Hepatocyte (in vitro differentiated cells): ENCODE results near the gene CPA5. TPM values are rescaled to one million over a fixed set of nuclear protein-coding genes. Genes with fewer than 3 reads are reported as not detected.
A peak's percentile ranks its signal among the peaks of the same experiment; 100 is the strongest.

Experiments used
- DNase-seq: peaks from one replicate; pipeline ENCODE4 v3.0.0-alpha.2; 2016; ENCODE audit warnings: low spot score
- H2AFZ ChIP-seq: fragments of 200-600 bp; sonication (generic); 2 replicates; pipeline ENCODE4 v1.6.0; 2016; ENCODE audit warnings: antibody characterized with exemption, mild to moderate bottlenecking
- H3K27ac ChIP-seq: fragments of 200-600 bp; sonication (generic); 2 replicates; pipeline ENCODE4 v1.5.1; 2016; ENCODE audit warnings: mild to moderate bottlenecking
- H3K27me3 ChIP-seq: fragments of 200-600 bp; sonication (generic); 2 replicates; pipeline ENCODE4 v1.6.1; 2016
- H3K36me3 ChIP-seq: fragments of 200-600 bp; sonication (generic); replicated peaks from 2 replicates; pipeline ENCODE4 v1.5.1; 2016; ENCODE audit warnings: low read depth; ENCODE audit not compliant: insufficient read depth
- H3K4me1 ChIP-seq: fragments of 200-600 bp; sonication (generic); 2 replicates; pipeline ENCODE4 v1.5.1; 2016; ENCODE audit warnings: mild to moderate bottlenecking, moderate library complexity; ENCODE audit not compliant: insufficient read depth
- H3K4me2 ChIP-seq: fragments of 200-600 bp; sonication (generic); 2 replicates; pipeline ENCODE4 v1.6.0; 2016
- H3K4me3 ChIP-seq: fragments of 200-600 bp; sonication (generic); 2 replicates; pipeline ENCODE4 v1.5.1; 2016; ENCODE audit warnings: mild to moderate bottlenecking
- H3K79me2 ChIP-seq: fragments of 200-600 bp; sonication (generic); 2 replicates; pipeline ENCODE4 v1.6.0; 2017; ENCODE audit warnings: mild to moderate bottlenecking
- H3K9me2 ChIP-seq: fragments of 200-600 bp; sonication (generic); replicated peaks from 2 replicates; pipeline ENCODE4 v1.6.0; 2017; ENCODE audit warnings: mild to moderate bottlenecking; ENCODE audit not compliant: insufficient read depth
- H3K9me3 ChIP-seq: fragments of 200-600 bp; sonication (generic); 2 replicates; pipeline ENCODE4 v1.5.1; 2016; ENCODE audit warnings: low read depth, mild to moderate bottlenecking
- H4K20me1 ChIP-seq: fragments of 200-600 bp; sonication (generic); 2 replicates; pipeline ENCODE4 v1.6.0; 2016; ENCODE audit warnings: mild to moderate bottlenecking; ENCODE audit not compliant: insufficient read depth, poor library complexity, severe bottlenecking
- EZH2 ChIP-seq: fragments of 200-600 bp; sonication (generic); IDR thresholded peaks from 2 replicates; pipeline ENCODE4 v1.6.1; 2016; ENCODE audit warnings: antibody characterized with exemption, mild to moderate bottlenecking, borderline replicate concordance
- EZH2phosphoT487 ChIP-seq: fragments of 200-600 bp; sonication (generic); IDR thresholded peaks from one replicate; pipeline ENCODE4 v1.6.1; 2018; ENCODE audit warnings: antibody characterized with exemption, mild to moderate bottlenecking, low read depth, moderate library complexity; ENCODE audit not compliant: unreplicated experiment, severe bottlenecking
- WGBS: methylation state at CpG from one replicate; pipeline ENCODE4 v1.1.6; 2016; ENCODE audit warnings: low lambda C conversion rate; ENCODE audit errors: missing lambda C conversion rate; 5-methylcytosine and 5-hydroxymethylcytosine counted together
- polyA plus RNA-seq: library from polyadenylated mRNA; unstranded; fragments of >200 nt; fragmentation: Nextera tagmentation; extraction: Ambion mirVana; gene quantifications from 2 replicates; pipeline ENCODE4 v1.2.1, GENCODE V29; 2016
- total RNA-seq: library from RNA; depleted of rRNA; stranded (reverse); fragments of >200 nt; gene quantifications from 2 replicates; pipeline ENCODE4 v1.2.3, GENCODE V29; 2014
- TF ChIP-seq, protein P1 (sequence below): fragments of 200-600 bp; sonication (generic); IDR thresholded peaks from 2 replicates; pipeline ENCODE4 v1.5.1; 2016; ENCODE audit warnings: antibody characterized with exemption, mild to moderate bottlenecking; ENCODE audit not compliant: poor library complexity

CPA5 gene
- total and polyA plus RNA-seq, 2 experiments from 2014 or later = 0.30 TPM; not detected in 1

DNA sequence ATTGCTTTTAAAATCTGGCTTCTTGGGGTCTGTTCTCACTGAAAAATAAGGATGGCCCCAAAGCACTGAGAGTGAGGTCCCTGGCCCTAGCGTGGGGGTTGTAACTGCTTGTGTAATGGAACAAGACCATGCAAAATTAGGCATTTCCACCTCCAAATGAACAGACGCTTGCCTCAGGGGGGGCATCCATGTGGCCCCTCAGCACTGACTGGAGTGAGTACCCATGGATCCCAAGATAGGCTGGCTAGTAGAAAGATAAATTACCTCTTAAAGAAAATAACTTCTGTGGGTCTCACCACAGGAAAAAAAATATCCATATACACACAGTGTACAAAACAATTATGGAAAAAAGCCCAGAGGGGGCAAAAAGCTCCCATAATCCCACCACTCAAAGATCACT is 20.5 kb downstream of the CPA5 start:
- no peak overlapping the region for H3K4me3 ChIP-seq
- WGBS = 90% methylated on average over 2 of the region's 2 CpGs
- peaks cover 50% of the 10 kb centered on the region for H3K4me1 ChIP-seq
- no peak for DNase-seq
- H4K20me1 ChIP-seq = no peaks in the 10 kb centered on the region
- no peaks in the 10 kb centered on the region for H3K79me2 ChIP-seq
- H3K9me3 ChIP-seq = no peaks in the 10 kb centered on the region
- peak overlapping the region; percentile 86 for H3K27ac ChIP-seq
- no peaks in the 10 kb centered on the region for H3K36me3 ChIP-seq
- TF ChIP-seq EZH2 = no peak
- TF ChIP-seq EZH2phosphoT487 = no peak
- TF ChIP-seq, protein P1, sequence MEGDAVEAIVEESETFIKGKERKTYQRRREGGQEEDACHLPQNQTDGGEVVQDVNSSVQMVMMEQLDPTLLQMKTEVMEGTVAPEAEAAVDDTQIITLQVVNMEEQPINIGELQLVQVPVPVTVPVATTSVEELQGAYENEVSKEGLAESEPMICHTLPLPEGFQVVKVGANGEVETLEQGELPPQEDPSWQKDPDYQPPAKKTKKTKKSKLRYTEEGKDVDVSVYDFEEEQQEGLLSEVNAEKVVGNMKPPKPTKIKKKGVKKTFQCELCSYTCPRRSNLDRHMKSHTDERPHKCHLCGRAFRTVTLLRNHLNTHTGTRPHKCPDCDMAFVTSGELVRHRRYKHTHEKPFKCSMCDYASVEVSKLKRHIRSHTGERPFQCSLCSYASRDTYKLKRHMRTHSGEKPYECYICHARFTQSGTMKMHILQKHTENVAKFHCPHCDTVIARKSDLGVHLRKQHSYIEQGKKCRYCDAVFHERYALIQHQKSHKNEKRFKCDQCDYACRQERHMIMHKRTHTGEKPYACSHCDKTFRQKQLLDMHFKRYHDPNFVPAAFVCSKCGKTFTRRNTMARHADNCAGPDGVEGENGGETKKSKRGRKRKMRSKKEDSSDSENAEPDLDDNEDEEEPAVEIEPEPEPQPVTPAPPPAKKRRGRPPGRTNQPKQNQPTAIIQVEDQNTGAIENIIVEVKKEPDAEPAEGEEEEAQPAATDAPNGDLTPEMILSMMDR = no peak
- no peak overlapping the region for H2AFZ ChIP-seq
- no peaks in the 10 kb centered on the region for H3K27me3 ChIP-seq
- no peaks in the 10 kb centered on the region for H3K9me2 ChIP-seq
- H3K4me2 ChIP-seq = no peak overlapping the region

DNA sequence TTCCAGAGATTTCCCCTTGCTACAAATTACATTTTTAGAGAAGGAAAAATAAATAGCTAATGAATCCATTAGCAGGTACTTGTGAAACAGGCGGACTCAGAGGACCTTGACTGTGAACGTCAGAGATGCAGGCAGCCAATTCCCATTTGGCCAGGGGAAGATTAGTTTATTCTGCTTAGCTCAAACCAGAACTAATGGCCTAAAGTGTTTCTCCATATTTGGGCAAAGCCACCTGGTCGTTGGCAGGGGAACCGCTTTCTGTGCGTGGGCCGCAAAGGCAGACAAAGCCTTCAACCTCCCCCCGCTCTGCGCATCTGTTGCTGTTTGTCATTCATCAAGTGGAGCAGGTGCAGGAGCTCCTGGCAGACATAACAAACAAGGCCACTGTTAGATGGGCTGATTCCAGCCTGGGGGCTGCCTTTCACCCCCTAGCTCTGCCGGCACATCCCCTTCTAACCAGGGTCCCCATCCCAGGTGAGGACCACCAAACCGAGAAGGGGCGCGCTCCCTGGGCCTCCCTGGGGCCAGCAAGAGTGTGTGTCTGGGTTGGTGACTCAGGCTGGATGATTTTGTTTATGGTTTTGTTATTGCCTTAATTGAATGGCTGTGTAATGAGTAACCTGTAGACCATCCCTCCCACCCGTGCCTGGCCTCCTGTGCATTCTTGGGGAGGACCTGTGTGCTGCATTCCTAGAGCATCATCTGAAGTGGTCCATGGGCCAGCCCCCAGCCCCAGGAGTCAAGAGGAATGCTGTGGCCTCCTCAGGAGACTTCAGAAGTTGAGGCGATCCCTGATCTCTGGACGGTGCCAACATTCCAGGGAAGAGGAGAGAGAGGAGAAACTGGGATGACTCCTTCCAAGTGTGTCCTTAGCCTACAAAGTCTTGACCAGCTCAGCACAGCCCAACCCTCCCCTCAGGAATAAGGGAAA is 21.2 kb downstream of the CPA5 start:
- WGBS = 62% methylated on average over 15 of the region's 15 CpGs
- no peak overlapping the region for H2AFZ ChIP-seq
- H3K27me3 ChIP-seq = no peaks in the 10 kb centered on the region
- H3K4me3 ChIP-seq = no peak overlapping the region
- no peaks in the 10 kb centered on the region for H3K36me3 ChIP-seq
- no peaks in the 10 kb centered on the region for H4K20me1 ChIP-seq
- DNase-seq = no peak
- no peak overlapping the region for H3K4me2 ChIP-seq
- H3K9me3 ChIP-seq = no peaks in the 10 kb centered on the region
- no peak for TF ChIP-seq EZH2
- TF ChIP-seq, protein P1 = no peak
- TF ChIP-seq EZH2phosphoT487 = no peak
- peaks cover 52% of the 10 kb centered on the region for H3K4me1 ChIP-seq
- peak overlapping the region; percentile 86 for H3K27ac ChIP-seq
- no peaks in the 10 kb centered on the region for H3K9me2 ChIP-seq
- no peaks in the 10 kb centered on the region for H3K79me2 ChIP-seq

DNA sequence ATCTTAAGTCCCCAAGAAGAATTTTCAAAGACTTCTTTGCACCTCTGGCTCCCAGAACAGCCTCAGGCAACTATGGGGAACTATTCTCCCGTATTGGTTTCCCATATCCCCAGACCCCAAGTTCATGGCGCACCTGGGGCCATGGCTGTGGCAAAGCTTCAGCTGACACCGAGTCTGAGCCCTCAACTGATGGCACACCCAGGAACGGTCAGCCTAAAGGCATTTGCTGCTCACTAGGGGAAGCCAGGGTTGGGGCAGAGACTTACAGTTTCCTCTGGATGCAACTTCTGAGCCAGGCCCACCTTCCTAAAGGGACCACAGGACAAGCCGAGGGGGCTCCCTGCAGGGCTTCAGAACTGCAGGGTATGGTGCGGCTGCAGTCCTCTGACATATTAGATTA is 21.9 kb downstream of the CPA5 start:
- H2AFZ ChIP-seq = no peak overlapping the region
- peak overlapping the region; percentile 86 for H3K27ac ChIP-seq
- H3K4me3 ChIP-seq = no peak overlapping the region
- H3K4me2 ChIP-seq = no peak overlapping the region
- no peaks in the 10 kb centered on the region for H3K36me3 ChIP-seq
- no peaks in the 10 kb centered on the region for H3K9me3 ChIP-seq
- no peaks in the 10 kb centered on the region for H4K20me1 ChIP-seq
- H3K79me2 ChIP-seq = no peaks in the 10 kb centered on the region
- no peaks in the 10 kb centered on the region for H3K27me3 ChIP-seq
- peaks cover 59% of the 10 kb centered on the region for H3K4me1 ChIP-seq
- WGBS = 92% methylated on average over 6 of the region's 6 CpGs
- DNase-seq = no peak
- TF ChIP-seq EZH2phosphoT487 (no peak), EZH2 (no peak)
- TF ChIP-seq, protein P1 = no peak
- no peaks in the 10 kb centered on the region for H3K9me2 ChIP-seq
